ENCODE data around the gene MARCHF5.

The MARCHF5 gene

GRCh38 chr10:92291616-92291865 lies 574 bp downstream of the MARCHF5 start:
- Histone ChIP-seq H3K4me2 (peak overlapping the region; percentile 54 to 90 (median 79); a peak in 21 of 22 replicates), H3K4me1 (peaks cover 28 to 54% (median 35%) of the 10 kb centered on the region in 10 experiments), H3K9me3 (replicated peaks in 1 of 11) (no peaks in the 10 kb centered on the region), H3K4me3 (peak overlapping the region; percentile 73 to 100 (median 99)), H3K36me3 (peaks cover 20 to 40% (median 32%) of the 10 kb centered on the region in 11 experiments), H3K27me3 (peaks cover 0 to 3% (median 0%) of the 10 kb centered on the region in 11 experiments; a peak in 1 of 22 replicates), H3K27ac (peak overlapping the region; percentile 85 to 99 (median 97)), H3K9ac (peak overlapping the region; percentile 87 to 99 (median 99)), H4K20me1 (peaks cover 43 to 52% (median 46%) of the 10 kb centered on the region in 11 experiments)
- TF ChIP-seq Cebpa-rat (IDR thresholded peaks at IDR 0.05): no peak

GRCh38 chr10:92291921-92292845 lies 1.2 kb downstream of the MARCHF5 start:
- Histone ChIP-seq H3K4me2 (peak overlapping the region; percentile 61 to 90 (median 82)), H3K36me3 (peaks cover 20 to 47% (median 38%) of the 10 kb centered on the region in 11 experiments), H3K9ac (peak overlapping the region; percentile 87 to 99 (median 99)), H3K27me3 (peaks cover 0 to 3% (median 0%) of the 10 kb centered on the region in 11 experiments; a peak in 1 of 22 replicates), H3K4me1 (peaks cover 28 to 61% (median 37%) of the 10 kb centered on the region in 10 experiments), H4K20me1 (peaks cover 50 to 58% (median 52%) of the 10 kb centered on the region in 11 experiments), H3K27ac (peak overlapping the region; percentile 85 to 99 (median 97); a peak in 19 of 22 replicates), H3K9me3 (replicated peaks in 1 of 11) (no peaks in the 10 kb centered on the region), H3K4me3 (peak overlapping the region; percentile 73 to 100 (median 99))
- no peak for TF ChIP-seq Cebpa-rat (IDR thresholded peaks at IDR 0.05)

- Histone ChIP-seq H4K20me1 (peaks cover 98 to 100% (median 100%) of the 10 kb centered on the region in 11 experiments), H3K9me3 (replicated peaks in 1 of 11) (no peaks in the 10 kb centered on the region), H3K36me3 (peaks cover 49 to 89% (median 78%) of the 10 kb centered on the region in 11 experiments), H3K27ac (no peak overlapping the region), H3K4me2 (no peak overlapping the region), H3K27me3 (no peaks in the 10 kb centered on the region), H3K4me1 (peaks cover 12 to 51% (median 22%) of the 10 kb centered on the region in 10 experiments), H3K9ac (no peak overlapping the region), H3K4me3 (no peak overlapping the region)
- TF ChIP-seq Cebpa-rat (IDR thresholded peaks at IDR 0.05): no peak
These were observed 7.5 kb downstream of the MARCHF5 start for GRCh38 chr10:92298487-92298886.

- TF ChIP-seq Cebpa-rat (IDR thresholded peaks at IDR 0.05): no peak
- Histone ChIP-seq H3K36me3 (peaks cover 34 to 73% (median 61%) of the 10 kb centered on the region in 11 experiments; a peak in 21 of 22 replicates), H4K20me1 (peaks cover 96 to 100% (median 100%) of the 10 kb centered on the region in 11 experiments), H3K9me3 (replicated peaks in 1 of 11) (no peaks in the 10 kb centered on the region), H3K27me3 (no peaks in the 10 kb centered on the region), H3K27ac (no peak overlapping the region), H3K4me2 (0 out of 22 replicates have a peak overlapping the region, but pooled peaks of 1 of the 11 experiments have one; percentile 26), H3K4me3 (no peak overlapping the region), H3K9ac (no peak overlapping the region), H3K4me1 (peaks cover 0 to 29% (median 0%) of the 10 kb centered on the region in 10 experiments; a peak in 7 of 20 replicates)
These were observed 12.1 kb downstream of the MARCHF5 start for GRCh38 chr10:92303096-92303495.

GRCh38 chr10:92304061-92304460 lies 13.1 kb downstream of the MARCHF5 start:
- Histone ChIP-seq H3K4me2 (no peak overlapping the region), H3K27me3 (no peaks in the 10 kb centered on the region), H3K9ac (no peak overlapping the region), H3K4me3 (no peak overlapping the region), H3K4me1 (peaks cover 0 to 29% (median 0%) of the 10 kb centered on the region in 10 experiments; a peak in 7 of 20 replicates), H3K27ac (no peak overlapping the region), H4K20me1 (peaks cover 96 to 100% (median 100%) of the 10 kb centered on the region in 11 experiments), H3K36me3 (peaks cover 25 to 68% (median 54%) of the 10 kb centered on the region in 11 experiments; a peak in 21 of 22 replicates), H3K9me3 (replicated peaks in 1 of 11) (no peaks in the 10 kb centered on the region)
- no peak for TF ChIP-seq Cebpa-rat (IDR thresholded peaks at IDR 0.05)

GRCh38 chr10:92305133-92306072 lies 14.4 kb downstream of the MARCHF5 start:
- Histone ChIP-seq H3K9ac (no peak overlapping the region), H3K9me3 (replicated peaks in 1 of 11) (no peaks in the 10 kb centered on the region), H3K4me3 (no peak overlapping the region), H3K4me2 (peak overlapping the region in 3 of 11 experiments; percentile 3 to 62 (median 18); a peak in 4 of 22 replicates), H4K20me1 (peaks cover 96 to 100% (median 100%) of the 10 kb centered on the region in 11 experiments), H3K4me1 (peaks cover 0 to 29% (median 0%) of the 10 kb centered on the region in 10 experiments; a peak in 7 of 20 replicates), H3K36me3 (peaks cover 13 to 60% (median 45%) of the 10 kb centered on the region in 11 experiments; a peak in 21 of 22 replicates), H3K27ac (no peak overlapping the region), H3K27me3 (no peaks in the 10 kb centered on the region)
- no peak for TF ChIP-seq Cebpa-rat (IDR thresholded peaks at IDR 0.05)

- H3K4me3 ChIP-seq: no peak overlapping the region
- H3K27ac ChIP-seq: no peak overlapping the region
- H4K20me1 ChIP-seq: peaks cover 65 to 98% (median 88%) of the 10 kb centered on the region in 11 experiments
- H3K4me1 ChIP-seq: peaks cover 0 to 16% (median 0%) of the 10 kb centered on the region in 10 experiments; a peak in 6 of 20 replicates
- no peaks in the 10 kb centered on the region for H3K27me3 ChIP-seq
- no peak overlapping the region for H3K9ac ChIP-seq
- no peak overlapping the region for H3K4me2 ChIP-seq
- H3K36me3 ChIP-seq: peaks cover 38 to 77% (median 64%) of the 10 kb centered on the region in 11 experiments
- no peaks in the 10 kb centered on the region for H3K9me3 ChIP-seq (replicated peaks in 1 of 11)
- no peak for TF ChIP-seq Cebpa-rat (IDR thresholded peaks at IDR 0.05)
These were observed 18.3 kb downstream of the MARCHF5 start for GRCh38 chr10:92309272-92309671.

- no peaks in the 10 kb centered on the region for H3K4me1 ChIP-seq
- H3K36me3 ChIP-seq: peaks cover 68 to 92% (median 82%) of the 10 kb centered on the region in 11 experiments
- no peaks in the 10 kb centered on the region for H3K27me3 ChIP-seq
- no peak overlapping the region for H3K9ac ChIP-seq
- TF ChIP-seq Cebpa-rat (IDR thresholded peaks at IDR 0.05): no peak
- no peaks in the 10 kb centered on the region for H3K9me3 ChIP-seq (replicated peaks in 1 of 11)
- H4K20me1 ChIP-seq: peaks cover 50 to 95% (median 82%) of the 10 kb centered on the region in 11 experiments
- H3K4me2 ChIP-seq: no peak overlapping the region
- H3K4me3 ChIP-seq: no peak overlapping the region
- no peak overlapping the region for H3K27ac ChIP-seq
These were observed 22.8 kb downstream of the MARCHF5 start for GRCh38 chr10:92313750-92314149.

Measured in BLaER1 treated with 17β-estradiol and CSF1 and Interleukin-3, amounts not matched to agents 10 nM and 100 nM (cell line).